PC-3 (cell line): ENCODE measurements around the gene ZNF358. TPM values are rescaled to one million over a fixed set of nuclear protein-coding genes. Genes with fewer than 3 reads are reported as not detected.
A peak's percentile ranks its signal among the peaks of the same experiment; 100 is the strongest.

ENCODE experiments used
- ATAC-seq: fragments of 200-7000 bp; cut with Tn5 transposase; 2 replicates; pipeline ENCODE4 v1.9.1; 2020; ENCODE audit warnings: mild to moderate bottlenecking, moderate library complexity
- BruUV-seq: library from RNA; stranded (reverse); fragments of 400-500 nt; replicated peaks from 2 replicates; lab custom pipeline; 2021; lab: Mats Ljungman, UMichigan
- CTCF ChIA-PET: fragments of 300-600 bp; sonication (Branson Sonifier 250); formaldehyde crosslinking; loops from one replicate; lab custom pipeline; 2022; ENCODE audit warnings: antibody characterized with exemption; lab: Charles Lee
- POLR2A ChIA-PET: fragments of 300-600 bp; sonication (Branson Sonifier 250); formaldehyde crosslinking; loops from one replicate; lab custom pipeline; 2022; ENCODE audit warnings: antibody characterized with exemption; ENCODE audit not compliant: unreplicated experiment; lab: Charles Lee
- DNase-seq: peaks from one replicate; pipeline ENCODE4 v3.0.0-alpha.2; 2015
- H2AFZ ChIP-seq: fragments of 300-600 bp; sonication (generic); 2 replicates; pipeline ENCODE4 v1.6.0; 2016; ENCODE audit warnings: antibody characterized with exemption, low read length
- H3F3A ChIP-seq: fragments of 300-600 bp; sonication (generic); one replicate; pipeline ENCODE4 v1.6.0; 2017; ENCODE audit warnings: antibody characterized with exemption, low read length, control low read depth, mild to moderate bottlenecking; ENCODE audit not compliant: unreplicated experiment
- H3K27ac ChIP-seq: fragments of 300-600 bp; sonication (generic); 2 replicates; pipeline ENCODE4 v1.5.1; 2016; ENCODE audit warnings: mild to moderate bottlenecking, low read length
- H3K27me3 ChIP-seq: fragments of 300-600 bp; sonication (generic); 2 replicates; pipeline ENCODE4 v1.6.1; 2016; ENCODE audit warnings: low read length, mixed read lengths
- H3K36me3 ChIP-seq: fragments of 300-600 bp; sonication (generic); 2 replicates; pipeline ENCODE4 v1.6.1; 2016; ENCODE audit warnings: low read depth, mixed run types, low read length, mixed read lengths
- H3K4me1 ChIP-seq: fragments of 300-600 bp; sonication (generic); 2 replicates; pipeline ENCODE4 v1.5.1; 2016; ENCODE audit warnings: low read length; ENCODE audit not compliant: insufficient read depth
- H3K4me2 ChIP-seq: fragments of 300-600 bp; sonication (generic); 2 replicates; pipeline ENCODE4 v1.6.0; 2016; ENCODE audit warnings: low read length
- H3K4me3 ChIP-seq: fragments of 300-600 bp; sonication (generic); 2 replicates; pipeline ENCODE4 v1.5.1; 2016; ENCODE audit warnings: mild to moderate bottlenecking, low read length, mixed read lengths
- H3K79me2 ChIP-seq: fragments of 300-600 bp; sonication (generic); 2 replicates; pipeline ENCODE4 v1.6.1; 2017; ENCODE audit warnings: low read length, mixed read lengths
- H3K9ac ChIP-seq: fragments of 300-600 bp; sonication (generic); 2 replicates; pipeline ENCODE4 v1.6.0; 2016; ENCODE audit warnings: mild to moderate bottlenecking, low read length
- H3K9me2 ChIP-seq: fragments of 300-600 bp; sonication (generic); replicated peaks from 2 replicates; pipeline ENCODE4 v1.6.1; 2016; ENCODE audit warnings: mixed run types, low read length, mixed read lengths
- H3K9me3 ChIP-seq: fragments of 300-600 bp; sonication (generic); 2 replicates; pipeline ENCODE4 v1.6.1; 2016; ENCODE audit warnings: low read length, mixed read lengths
- H4K20me1 ChIP-seq: fragments of 300-600 bp; sonication (generic); 2 replicates; pipeline ENCODE4 v1.6.1; 2016; ENCODE audit warnings: low read length, mixed read lengths
- EZH2 ChIP-seq: fragments of 300-600 bp; sonication (generic); IDR thresholded peaks from one replicate; pipeline ENCODE4 v1.6.1; 2017; ENCODE audit warnings: antibody characterized with exemption, mild to moderate bottlenecking, low read length; ENCODE audit not compliant: unreplicated experiment
- EZH2phosphoT487 ChIP-seq: fragments of 300-600 bp; sonication (generic); IDR thresholded peaks from 2 replicates; pipeline ENCODE4 v1.6.1; 2018; ENCODE audit warnings: mild to moderate bottlenecking, antibody characterized with exemption, low read length, borderline replicate concordance
- intact Hi-C: fragments of 100-400 bp; cut with micrococcal nuclease; formaldehyde crosslinking; loops from 2 replicates; pipeline ENCODE4 v1.9.0; 2023
- total RNA-seq: library from RNA; depleted of rRNA; stranded (reverse); fragments of >200 nt; gene quantifications from 2 replicates; pipeline ENCODE4 v1.2.3, GENCODE V29; 2014
- TF ChIP-seq, protein P1 (sequence below): fragments of 300-600 bp; sonication (generic); conservative IDR thresholded peaks from 2 replicates; pipeline ENCODE4 v1.5.1; 2017; ENCODE audit warnings: antibody characterized with exemption, low read depth, mild to moderate bottlenecking, low read length

The ZNF358 gene
- total RNA-seq, 1 experiment from 2014 or later, result 41.6 TPM

DNA sequence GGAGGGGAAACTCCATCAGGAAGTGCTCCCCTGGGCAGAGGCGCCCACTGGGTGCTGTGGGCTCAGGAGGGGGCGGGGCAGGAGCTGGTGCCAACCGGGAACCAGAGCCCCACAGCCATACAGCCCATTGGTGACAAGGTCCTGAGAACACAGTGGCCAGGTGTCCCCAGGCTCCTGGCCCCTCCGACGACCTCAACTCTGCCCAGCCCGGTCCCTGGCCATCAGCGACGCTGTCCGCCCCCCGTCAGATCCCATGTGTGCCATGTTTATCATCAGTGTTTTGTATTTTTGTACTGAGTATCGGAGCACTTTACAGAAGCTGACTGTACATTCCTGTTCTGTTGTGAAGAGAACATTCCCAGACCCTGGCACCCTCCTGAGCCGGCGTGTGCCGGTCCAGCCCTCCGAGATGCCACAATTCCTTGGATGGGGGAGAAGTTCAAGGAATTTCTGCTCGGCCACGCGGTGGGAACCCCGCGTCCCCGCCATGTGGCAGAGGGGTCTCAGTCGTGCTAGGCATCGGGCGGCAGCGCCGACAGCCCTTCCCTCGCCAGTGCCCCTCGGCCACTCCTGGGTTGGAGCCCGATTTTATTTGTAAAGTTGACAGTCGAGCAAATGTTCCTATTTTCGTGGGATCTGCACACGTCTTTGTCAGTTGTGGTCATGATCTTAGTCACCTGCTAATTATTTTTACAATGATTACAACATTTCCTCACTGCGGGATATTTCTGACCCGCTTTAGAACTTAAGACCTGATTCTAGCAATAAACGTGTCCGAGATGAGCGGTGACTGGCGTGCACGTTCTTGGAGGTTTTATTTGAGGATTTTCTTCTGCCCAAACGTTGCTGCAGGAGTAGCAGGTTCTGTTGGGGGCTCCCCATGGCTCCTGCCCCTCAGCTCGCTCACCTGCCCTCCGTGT lies 43.9 kb upstream of the ZNF358 start:
- H2AFZ ChIP-seq, result no peak overlapping the region
- no peaks in the 10 kb centered on the region for H3K9me2 ChIP-seq
- ATAC-seq (no peak), DNase-seq (no peak)
- H3K4me2 ChIP-seq, result no peak overlapping the region
- BruUV-seq, result TSS peak; percentile 13
- no peaks in the 10 kb centered on the region for H3K9me3 ChIP-seq
- H3K79me2 ChIP-seq, result no peaks in the 10 kb centered on the region
- no peak overlapping the region for H3K4me3 ChIP-seq
- H3K4me1 ChIP-seq, result no peaks in the 10 kb centered on the region
- H3K27ac ChIP-seq, result no peak overlapping the region
- peaks cover 6% of the 10 kb centered on the region; the same call in 1 of the 2 replicates for H3K36me3 ChIP-seq
- CTCF ChIA-PET, result no interaction called here
- H3F3A ChIP-seq, result no peaks in the 10 kb centered on the region
- H3K9ac ChIP-seq, result no peak overlapping the region
- POLR2A ChIA-PET, result no interaction called here
- no peaks in the 10 kb centered on the region for H3K27me3 ChIP-seq
- intact Hi-C loops, result no loop called here
- no peaks in the 10 kb centered on the region for H4K20me1 ChIP-seq
- TF ChIP-seq, protein P1, sequence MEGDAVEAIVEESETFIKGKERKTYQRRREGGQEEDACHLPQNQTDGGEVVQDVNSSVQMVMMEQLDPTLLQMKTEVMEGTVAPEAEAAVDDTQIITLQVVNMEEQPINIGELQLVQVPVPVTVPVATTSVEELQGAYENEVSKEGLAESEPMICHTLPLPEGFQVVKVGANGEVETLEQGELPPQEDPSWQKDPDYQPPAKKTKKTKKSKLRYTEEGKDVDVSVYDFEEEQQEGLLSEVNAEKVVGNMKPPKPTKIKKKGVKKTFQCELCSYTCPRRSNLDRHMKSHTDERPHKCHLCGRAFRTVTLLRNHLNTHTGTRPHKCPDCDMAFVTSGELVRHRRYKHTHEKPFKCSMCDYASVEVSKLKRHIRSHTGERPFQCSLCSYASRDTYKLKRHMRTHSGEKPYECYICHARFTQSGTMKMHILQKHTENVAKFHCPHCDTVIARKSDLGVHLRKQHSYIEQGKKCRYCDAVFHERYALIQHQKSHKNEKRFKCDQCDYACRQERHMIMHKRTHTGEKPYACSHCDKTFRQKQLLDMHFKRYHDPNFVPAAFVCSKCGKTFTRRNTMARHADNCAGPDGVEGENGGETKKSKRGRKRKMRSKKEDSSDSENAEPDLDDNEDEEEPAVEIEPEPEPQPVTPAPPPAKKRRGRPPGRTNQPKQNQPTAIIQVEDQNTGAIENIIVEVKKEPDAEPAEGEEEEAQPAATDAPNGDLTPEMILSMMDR, result no peak
- no peak for TF ChIP-seq EZH2phosphoT487
- TF ChIP-seq EZH2, result no peak

DNA sequence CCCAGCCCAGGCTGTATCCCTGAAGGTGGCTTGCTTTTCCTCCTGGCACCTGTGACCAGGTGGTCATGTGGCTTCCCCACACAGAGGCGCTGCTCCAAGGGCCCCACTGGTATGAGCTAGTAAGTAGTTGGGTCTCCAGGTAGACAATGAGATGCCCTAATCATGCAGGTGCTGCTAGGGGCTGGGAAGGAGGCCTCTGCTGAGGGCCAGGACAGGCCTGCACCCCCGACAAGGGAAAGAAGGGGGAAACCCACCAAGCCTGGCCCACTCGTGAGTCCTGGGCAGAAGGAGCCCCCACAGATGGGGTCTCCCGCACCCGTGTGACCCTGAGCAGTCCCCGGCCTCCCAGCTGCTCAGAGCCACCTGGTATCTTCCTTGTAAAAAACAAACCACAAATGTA lies 40.2 kb upstream of the ZNF358 start:
- Histone ChIP-seq H3K4me2 (no peak overlapping the region), H3K4me1 (no peaks in the 10 kb centered on the region), H4K20me1 (no peaks in the 10 kb centered on the region), H2AFZ (no peak overlapping the region), H3K9me3 (no peaks in the 10 kb centered on the region), H3K9me2 (no peaks in the 10 kb centered on the region), H3K36me3 (peaks cover 5% of the 10 kb centered on the region; the same call in 1 of the 2 replicates), H3K79me2 (no peaks in the 10 kb centered on the region), H3K27ac (no peak overlapping the region), H3F3A (no peaks in the 10 kb centered on the region), H3K9ac (no peak overlapping the region), H3K27me3 (no peaks in the 10 kb centered on the region), H3K4me3 (no peak overlapping the region)
- ATAC-seq (no peak), DNase-seq (no peak)
- ChIA-PET POLR2A (interaction anchor here (0.6 kb wide), 1 partner anchor 422 kb away, joined by 7 read pairs; no protein-coding TSS in a partner anchor), CTCF (no interaction called here)
- no TSS peak for BruUV-seq
- intact Hi-C loops, result no loop called here
- TF ChIP-seq EZH2phosphoT487 (no peak), EZH2 (no peak)
- TF ChIP-seq, protein P1, result no peak

DNA sequence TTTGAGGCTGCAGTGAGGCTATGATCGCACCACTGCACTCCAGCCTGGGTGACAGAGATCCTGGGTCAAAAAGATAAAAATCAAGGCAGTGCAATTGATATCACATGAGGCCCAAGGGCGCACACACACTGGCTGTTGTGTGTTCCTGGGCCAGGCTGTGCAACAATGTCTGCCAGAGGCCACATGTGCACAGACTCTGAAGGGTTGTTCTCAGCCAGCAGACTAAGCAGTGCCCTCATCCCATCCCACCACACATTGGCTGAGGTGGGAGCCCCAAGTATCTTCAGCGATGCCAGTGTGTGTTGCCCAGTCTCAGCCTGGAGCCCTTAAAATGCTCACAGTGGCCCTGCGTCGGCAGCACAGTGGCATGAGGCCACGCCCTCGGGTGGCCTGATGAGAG lies 39.7 kb upstream of the ZNF358 start:
- intact Hi-C loops, result no loop called here
- H3K4me1 ChIP-seq, result no peaks in the 10 kb centered on the region
- H3K4me3 ChIP-seq, result no peak overlapping the region
- H3F3A ChIP-seq, result no peaks in the 10 kb centered on the region
- H3K79me2 ChIP-seq, result no peaks in the 10 kb centered on the region
- TF ChIP-seq EZH2phosphoT487 (no peak), EZH2 (no peak)
- TF ChIP-seq, protein P1, result no peak
- H3K27ac ChIP-seq, result no peak overlapping the region
- H2AFZ ChIP-seq, result no peak overlapping the region
- no peak overlapping the region for H3K9ac ChIP-seq
- H3K4me2 ChIP-seq, result no peak overlapping the region
- ATAC-seq (peak; percentile 17; the same call in 1 of the 2 replicates), DNase-seq (no peak)
- no peaks in the 10 kb centered on the region; the same call in 1 of the 2 replicates for H3K36me3 ChIP-seq
- no peaks in the 10 kb centered on the region for H3K27me3 ChIP-seq
- POLR2A ChIA-PET, result no interaction called here
- H3K9me3 ChIP-seq, result no peaks in the 10 kb centered on the region
- CTCF ChIA-PET, result no interaction called here
- no TSS peak for BruUV-seq
- no peaks in the 10 kb centered on the region for H4K20me1 ChIP-seq
- no peaks in the 10 kb centered on the region for H3K9me2 ChIP-seq
